DND-41 (cell line): Measurements from ENCODE around the gene CHMP4A.

ENCODE experiments used
- EZH2 ChIP-seq: IDR thresholded peaks from 3 replicates; pipeline ENCODE4 v1.6.1; 2012; ENCODE audit warnings: borderline replicate concordance, low read depth, mild to moderate bottlenecking, moderate library complexity, low read length, inconsistent platforms; ENCODE audit not compliant: severe bottlenecking
- TF ChIP-seq, protein P1 (sequence below): IDR thresholded peaks from 2 replicates; pipeline ENCODE4 v1.5.1; 2012; ENCODE audit warnings: borderline replicate concordance, low read length, moderate library complexity, mild to moderate bottlenecking; ENCODE audit not compliant: poor library complexity, severe bottlenecking; ENCODE audit errors: extremely low read depth

- TF ChIP-seq, protein P1, sequence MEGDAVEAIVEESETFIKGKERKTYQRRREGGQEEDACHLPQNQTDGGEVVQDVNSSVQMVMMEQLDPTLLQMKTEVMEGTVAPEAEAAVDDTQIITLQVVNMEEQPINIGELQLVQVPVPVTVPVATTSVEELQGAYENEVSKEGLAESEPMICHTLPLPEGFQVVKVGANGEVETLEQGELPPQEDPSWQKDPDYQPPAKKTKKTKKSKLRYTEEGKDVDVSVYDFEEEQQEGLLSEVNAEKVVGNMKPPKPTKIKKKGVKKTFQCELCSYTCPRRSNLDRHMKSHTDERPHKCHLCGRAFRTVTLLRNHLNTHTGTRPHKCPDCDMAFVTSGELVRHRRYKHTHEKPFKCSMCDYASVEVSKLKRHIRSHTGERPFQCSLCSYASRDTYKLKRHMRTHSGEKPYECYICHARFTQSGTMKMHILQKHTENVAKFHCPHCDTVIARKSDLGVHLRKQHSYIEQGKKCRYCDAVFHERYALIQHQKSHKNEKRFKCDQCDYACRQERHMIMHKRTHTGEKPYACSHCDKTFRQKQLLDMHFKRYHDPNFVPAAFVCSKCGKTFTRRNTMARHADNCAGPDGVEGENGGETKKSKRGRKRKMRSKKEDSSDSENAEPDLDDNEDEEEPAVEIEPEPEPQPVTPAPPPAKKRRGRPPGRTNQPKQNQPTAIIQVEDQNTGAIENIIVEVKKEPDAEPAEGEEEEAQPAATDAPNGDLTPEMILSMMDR, result no peak
- no peak for TF ChIP-seq EZH2
Measured at GRCh38 chr14:24259282-24260025, 46.2 kb upstream of the CHMP4A start.
